Activated naive CD8-positive, alpha-beta T cell treated with anti-CD3 and anti-CD28 coated beads, Interleukin-2, amount 50 U/mL, for 16 hours (primary cell): Measurements from ENCODE around the gene HAND1.

ENCODE experiments used
- DNase-seq: peaks from one replicate; pipeline ENCODE4 v3.0.0-alpha.2; 2020; ENCODE audit warnings: low read depth, low spot score

HAND1 gene

GRCh38 chr5:154506049-154506715, 28.2 kb upstream of the HAND1 start:
- no peak for DNase-seq

- DNase-seq = no peak
Observed at GRCh38 chr5:154505567-154505966, 27.5 kb upstream of the HAND1 start.

- no peak for DNase-seq
Observed at GRCh38 chr5:154503698-154504039, 25.6 kb upstream of the HAND1 start.

GRCh38 chr5:154502180-154502579, 24.2 kb upstream of the HAND1 start:
- no peak for DNase-seq

- no peak for DNase-seq
Observed at GRCh38 chr5:154501566-154501965, 23.5 kb upstream of the HAND1 start.

- DNase-seq = no peak
Observed at GRCh38 chr5:154498994-154499393, 21.0 kb upstream of the HAND1 start.

- DNase-seq = no peak
Observed at GRCh38 chr5:154498591-154498990, 20.6 kb upstream of the HAND1 start.

- DNase-seq = no peak
Observed at GRCh38 chr5:154494036-154494435, 16.0 kb upstream of the HAND1 start.

GRCh38 chr5:154493274-154493673, 15.2 kb upstream of the HAND1 start:
- DNase-seq = no peak

- no peak for DNase-seq
Observed at GRCh38 chr5:154491941-154492340, 13.9 kb upstream of the HAND1 start.

- DNase-seq = no peak
Observed at GRCh38 chr5:154487541-154487940, 9.5 kb upstream of the HAND1 start.

GRCh38 chr5:154486427-154486866, 8.4 kb upstream of the HAND1 start:
- DNase-seq = no peak

- no peak for DNase-seq
Observed at GRCh38 chr5:154485850-154486426, 7.9 kb upstream of the HAND1 start.

- DNase-seq = no peak
Observed at GRCh38 chr5:154485096-154485491, 7.1 kb upstream of the HAND1 start.

- no peak for DNase-seq
Observed at GRCh38 chr5:154484393-154485095, 6.5 kb upstream of the HAND1 start.

GRCh38 chr5:154483654-154484392, 5.8 kb upstream of the HAND1 start:
- DNase-seq = no peak

GRCh38 chr5:154482528-154483449, 4.8 kb upstream of the HAND1 start:
- no peak for DNase-seq

GRCh38 chr5:154481584-154482381, 3.8 kb upstream of the HAND1 start:
- DNase-seq = no peak

GRCh38 chr5:154480847-154481246, 2.8 kb upstream of the HAND1 start:
- no peak for DNase-seq

GRCh38 chr5:154479944-154480750, 2.1 kb upstream of the HAND1 start:
- DNase-seq = no peak
